ENCODE measurements around the gene PDXK. TPM values are rescaled to one million over a fixed set of nuclear protein-coding genes. Genes with fewer than 3 reads are reported as not detected.

PDXK gene
- total and polyA plus RNA-seq, 2 of the 13 experiments (the other 11 are each of a cell fraction or from before 2014, with no cell fraction given), result 114 to 184 TPM

GRCh38 chr21:43789276-43790009, 70.5 kb downstream of the PDXK start, which contains the start of gene RRP1 (continued):
- TF ChIP-seq ATF7 (IDR thresholded peaks at IDR 0.05), result peak; percentile 39; the same call in 1 of the 2 replicates
- peak; percentile 55 for TF ChIP-seq ATF7 (CRISPR knock-in tag; IDR thresholded peaks at IDR 0.05)
- TF ChIP-seq SPEN (CRISPR knock-in tag; IDR thresholded peaks at IDR 0.05; ENCODE audit: low read depth), result peak; percentile 97
- peak; percentile 80; the same call in 1 of the 2 replicates for TF ChIP-seq ZNF441 (CRISPR knock-in tag; IDR thresholded peaks at IDR 0.05; ENCODE audit: borderline replicate concordance)
- TF ChIP-seq TP53 (CRISPR knock-in tag; conservative IDR thresholded peaks at IDR 0.05), result no peak
- TF ChIP-seq CHD2 (IDR thresholded peaks at IDR 0.05; ENCODE audit: low read depth, low read length), result 0 out of 2 replicates have a peak, but pooled peaks have one; percentile 16
- TF ChIP-seq TBX2 (CRISPR knock-in tag; IDR thresholded peaks at IDR 0.05; ENCODE audit: borderline replicate concordance), result peak; percentile 85
- TF ChIP-seq ZFYVE20 (CRISPR knock-in tag; IDR thresholded peaks at IDR 0.05; ENCODE audit: borderline replicate concordance, low read depth), result no peak
- TF ChIP-seq HES4 (CRISPR knock-in tag; IDR thresholded peaks at IDR 0.05; ENCODE audit: borderline replicate concordance), result peak; percentile 78
- TF ChIP-seq PHF21A (CRISPR knock-in tag; IDR thresholded peaks at IDR 0.05), result no peak; the same call in 1 of the 2 replicates
- peak; percentile 80; the same call in 1 of the 2 replicates for TF ChIP-seq ZBTB7A (CRISPR knock-in tag; IDR thresholded peaks at IDR 0.05)
- peak in 1 of 2 experiments; percentile 77; a peak in 2 of 4 replicates for TF ChIP-seq POLR2A (IDR thresholded peaks at IDR 0.05; ENCODE audit: insufficient read depth in 1 of 2, low read depth in 2 of 2, low read length in 2 of 2)
- TF ChIP-seq, protein P1, sequence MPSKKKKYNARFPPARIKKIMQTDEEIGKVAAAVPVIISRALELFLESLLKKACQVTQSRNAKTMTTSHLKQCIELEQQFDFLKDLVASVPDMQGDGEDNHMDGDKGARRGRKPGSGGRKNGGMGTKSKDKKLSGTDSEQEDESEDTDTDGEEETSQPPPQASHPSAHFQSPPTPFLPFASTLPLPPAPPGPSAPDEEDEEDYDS (CRISPR knock-in tag; IDR thresholded peaks at IDR 0.05), result peak; percentile 79; the same call in 1 of the 2 replicates
- peak; percentile 97 for TF ChIP-seq CCDC6 (CRISPR knock-in tag; IDR thresholded peaks at IDR 0.05)
- no peak for TF ChIP-seq ZNF20 (CRISPR knock-in tag; IDR thresholded peaks at IDR 0.05)
- peak; percentile 51; the same call in 1 of the 2 replicates for TF ChIP-seq PRDM15 (CRISPR knock-in tag; IDR thresholded peaks at IDR 0.05)
- no peak for TF ChIP-seq ZNF780A (CRISPR knock-in tag; IDR thresholded peaks at IDR 0.05)
- TF ChIP-seq GRHL1 (CRISPR knock-in tag; conservative IDR thresholded peaks at IDR 0.05), result no peak
- TF ChIP-seq THAP7 (CRISPR knock-in tag; IDR thresholded peaks at IDR 0.05), result 0 out of 2 replicates have a peak, but pooled peaks have one; percentile 69
- TF ChIP-seq MYPOP (CRISPR knock-in tag; IDR thresholded peaks at IDR 0.05), result peak; percentile 90
- peak; percentile 83 for TF ChIP-seq ZFX (CRISPR knock-in tag; IDR thresholded peaks at IDR 0.05; ENCODE audit: low read depth)
- peak; percentile 79 for TF ChIP-seq ZNF761 (CRISPR knock-in tag; conservative IDR thresholded peaks at IDR 0.05)
- TF ChIP-seq RAD21 (CRISPR knock-in tag; IDR thresholded peaks at IDR 0.05), result peak; percentile 73

Data from HepG2 (cell line).